Left lobe of liver (tissue), 2 donors: Measurements from ENCODE around the gene SMIM38. TPM values are rescaled to one million over a fixed set of nuclear protein-coding genes. Genes with fewer than 3 reads are reported as not detected.
"Not testable (repeated sequence)": the region's sequence is repeated elsewhere in the genome, so short reads cannot be mapped to it uniquely, and the experiment has no call there.

Experiments used
- ATAC-seq: fragments of 200-7000 bp; cut with Tn5 transposase; one replicate; pipeline ENCODE4 v1.9.1; 2020; ENCODE audit warnings: mild to moderate bottlenecking, moderate library complexity
- DNase-seq: peaks from one replicate; pipeline ENCODE4 v3.0.0-alpha.2; 2020; ENCODE audit warnings: low spot score
- total RNA-seq: library from RNA; stranded (reverse); gene quantifications from one replicate; pipeline ENCODE4 v1.2.1, GENCODE V29; 2021
- donor health status: DM: no; HTN: no; CAD: no; lungs with moderate emphysema.
- donor health status: DM: no; HTN: yes; CAD: no.

Gene SMIM38
- total RNA-seq, 1 donor from 2014 or later = not detected

GRCh38 chr11:69137151-69137844, 18.4 kb upstream of the SMIM38 start:
- DNase-seq (no peak), ATAC-seq (no peak)

GRCh38 chr11:69138265-69138664, 17.5 kb upstream of the SMIM38 start:
- ATAC-seq = no peak
- DNase-seq = no peak

GRCh38 chr11:69140161-69140560, 15.6 kb upstream of the SMIM38 start:
- not testable (repeated sequence) for ATAC-seq

GRCh38 chr11:69140635-69141034, 15.1 kb upstream of the SMIM38 start:
- DNase-seq (no peak), ATAC-seq (no peak)

More at GRCh38 chr11:69140161-69140560, 15.6 kb upstream of the SMIM38 start:
- DNase-seq = not testable (repeated sequence)

GRCh38 chr11:69141742-69142141, 14.0 kb upstream of the SMIM38 start:
- ATAC-seq (no peak), DNase-seq (no peak)

- ATAC-seq (no peak), DNase-seq (no peak)
These were observed 12.8 kb upstream of the SMIM38 start for GRCh38 chr11:69142895-69143294.

GRCh38 chr11:69144316-69145049, 11.3 kb upstream of the SMIM38 start:
- ATAC-seq (no peak), DNase-seq (no peak)

- ATAC-seq (no peak), DNase-seq (no peak)
These were observed 10.7 kb upstream of the SMIM38 start for GRCh38 chr11:69145050-69145380.

GRCh38 chr11:69148377-69148762, 7.4 kb upstream of the SMIM38 start:
- DNase-seq = no peak
- ATAC-seq = no peak

- DNase-seq (no peak), ATAC-seq (no peak)
These were observed 6.9 kb upstream of the SMIM38 start for GRCh38 chr11:69148806-69149205.

- DNase-seq, ATAC-seq: not testable (repeated sequence)
These were observed 6.2 kb upstream of the SMIM38 start for GRCh38 chr11:69149338-69150045.

- no peak for ATAC-seq
- no peak for DNase-seq
These were observed 5.6 kb upstream of the SMIM38 start for GRCh38 chr11:69150175-69150574.

GRCh38 chr11:69151836-69152235, 3.9 kb upstream of the SMIM38 start:
- ATAC-seq = no peak
- DNase-seq = no peak

GRCh38 chr11:69152733-69153421, 2.9 kb upstream of the SMIM38 start:
- no peak for ATAC-seq
- no peak for DNase-seq

- no peak for DNase-seq
- no peak for ATAC-seq
These were observed 2.1 kb upstream of the SMIM38 start for GRCh38 chr11:69153661-69154060.

GRCh38 chr11:69154211-69154913, 1.4 kb upstream of the SMIM38 start:
- DNase-seq (no peak), ATAC-seq (no peak)

- DNase-seq (no peak), ATAC-seq (no peak)
These were observed 815 bp upstream of the SMIM38 start for GRCh38 chr11:69154938-69155301.

GRCh38 chr11:69156235-69156639, 502 bp downstream of the SMIM38 start:
- DNase-seq (no peak), ATAC-seq (no peak)

- DNase-seq (no peak), ATAC-seq (peak; percentile 48)
These were observed 979 bp downstream of the SMIM38 start for GRCh38 chr11:69156673-69157155.

- DNase-seq (no peak), ATAC-seq (peak; percentile 30)
These were observed 1.6 kb downstream of the SMIM38 start for GRCh38 chr11:69157156-69157821.
